Adrenal gland (tissue), 5 donors: ENCODE results near the gene EWSR1.

ENCODE experiments used
- CTCF ChIP-seq, 6 experiments: fragments of 450-650 bp in 4 of 6; fragments of 200-600 bp in 2 of 6; sonication (generic) in 1 of 6; IDR thresholded peaks; 1 replicate in 5 of 6; 2 replicates in 1 of 6; pipeline versions ENCODE4 v1.5.1 to v1.8.0; 2016 to 2021; ENCODE audit warnings: antibody characterized with exemption in 6 of 6, mild to moderate bottlenecking in 2 of 6, moderate library complexity in 1 of 6
- POLR2A ChIP-seq, 2 donors: fragments of 450-650 bp; IDR thresholded peaks; one replicate each; pipeline ENCODE4 v1.6.1; 2017; ENCODE audit warnings: antibody characterized with exemption in 2 of 2, mild to moderate bottlenecking in 2 of 2, moderate library complexity in 1 of 2
- donor health status: DM: no; HTN: no; CAD: no.

GRCh38 chr22:29298641-29299040 is 30.6 kb downstream of the EWSR1 start:
- TF ChIP-seq CTCF (IDR thresholded peaks at IDR 0.05) (no peak), POLR2A (IDR thresholded peaks at IDR 0.05) (no peak)
